HG03342 (cell line): ENCODE results near the gene SCAF11.

Source experiments
- ATAC-seq: cut with Tn5 transposase; IDR thresholded peaks from one replicate; pipeline ENCODE4 v1.9.1; 2021; ENCODE audit warnings: mild to moderate bottlenecking, moderate library complexity; ENCODE audit not compliant: unreplicated experiment

Gene SCAF11

DNA sequence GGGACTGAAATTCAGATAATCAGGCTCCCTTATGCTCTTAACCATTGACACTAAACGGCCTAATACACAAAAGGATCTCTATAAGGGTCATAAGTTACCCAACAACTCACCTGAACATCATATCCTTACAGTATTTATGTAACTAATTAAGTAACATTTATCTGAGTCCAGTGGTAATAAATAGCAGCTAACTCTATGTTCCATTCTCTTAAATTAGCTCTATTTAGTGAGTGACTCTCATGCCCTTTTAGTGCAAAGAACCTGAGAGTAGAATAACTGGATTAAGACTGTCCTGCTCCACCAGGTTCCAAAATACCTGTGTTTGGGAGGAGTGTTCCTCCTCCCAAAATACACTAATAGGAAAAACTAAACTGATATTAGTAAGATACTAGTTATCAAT, 9.8 kb downstream of the SCAF11 start:
- ATAC-seq: no peak

DNA sequence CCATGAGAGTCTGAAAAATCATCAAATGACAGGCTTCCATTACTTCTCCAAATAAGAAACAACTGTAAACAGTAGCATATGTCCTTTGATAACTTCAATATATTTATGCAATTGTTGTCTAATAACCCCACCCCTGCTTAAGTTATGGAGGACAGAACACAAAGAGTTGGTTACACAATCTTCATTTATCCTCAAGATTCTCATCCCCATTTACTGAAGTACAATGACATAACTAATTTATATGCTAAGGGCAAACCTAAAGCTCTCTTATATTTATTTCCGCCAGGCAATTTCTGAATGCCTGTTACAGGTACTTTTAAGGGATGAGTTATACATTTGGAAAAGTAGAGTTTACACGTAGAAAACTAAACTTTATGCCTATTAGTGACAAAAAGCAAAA, 12.3 kb downstream of the SCAF11 start:
- no peak for ATAC-seq

DNA sequence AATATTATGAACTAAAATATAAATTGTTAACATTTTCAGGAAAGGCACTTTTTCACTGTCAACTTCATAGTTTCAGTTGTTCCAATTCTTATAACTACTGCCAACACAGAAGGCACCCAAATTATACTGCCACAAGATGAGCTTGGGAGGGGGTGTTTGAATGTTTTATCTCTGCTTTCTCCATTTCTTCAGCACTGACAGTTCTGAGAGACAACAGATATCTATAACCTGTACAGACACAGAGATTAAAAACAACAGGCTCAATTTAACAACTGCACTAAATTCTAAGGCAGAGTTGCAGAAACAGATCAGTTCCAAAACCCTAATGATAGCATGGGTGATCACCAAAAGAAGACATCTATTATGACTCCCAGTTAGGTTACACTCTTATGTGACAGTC, 12.8 kb downstream of the SCAF11 start:
- no peak for ATAC-seq

DNA sequence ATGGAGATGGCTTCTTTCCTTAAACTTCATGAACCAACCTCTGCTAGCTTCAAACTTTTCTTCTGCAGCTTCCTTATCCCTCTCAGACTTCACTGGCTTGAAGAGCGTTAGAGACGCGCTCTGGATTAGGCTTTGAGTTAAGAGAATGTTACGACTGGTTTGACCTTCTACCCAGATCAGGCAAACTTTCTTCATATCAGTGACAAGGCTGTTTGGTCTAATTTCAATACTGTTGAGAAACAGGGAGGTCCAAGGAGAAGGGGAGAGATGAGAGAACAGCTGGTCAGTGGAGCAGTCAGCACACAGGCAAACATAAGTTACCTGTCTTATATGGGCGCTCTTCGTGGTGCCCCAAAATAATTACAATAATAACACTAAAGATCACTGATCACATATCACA, 14.9 kb downstream of the SCAF11 start:
- no peak for ATAC-seq

DNA sequence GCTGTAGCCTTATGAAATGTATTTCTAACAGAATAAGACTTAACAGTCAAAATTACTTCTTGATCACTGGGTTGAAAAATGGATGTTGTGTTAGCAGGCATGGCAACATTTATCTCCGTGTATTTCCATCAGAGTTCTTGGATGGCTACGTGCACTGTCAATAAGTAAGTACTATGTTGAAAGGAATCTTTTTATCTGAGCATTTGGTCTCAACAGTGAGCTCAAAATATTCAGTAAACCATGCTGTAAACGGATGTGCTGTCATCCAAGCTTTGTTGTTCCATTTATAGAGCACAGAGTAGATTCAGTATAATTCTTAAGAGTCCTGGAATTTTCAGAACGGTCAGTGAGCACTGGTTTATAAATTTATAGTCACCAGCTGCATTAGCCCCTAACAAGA, 15.5 kb downstream of the SCAF11 start:
- ATAC-seq: no peak

DNA sequence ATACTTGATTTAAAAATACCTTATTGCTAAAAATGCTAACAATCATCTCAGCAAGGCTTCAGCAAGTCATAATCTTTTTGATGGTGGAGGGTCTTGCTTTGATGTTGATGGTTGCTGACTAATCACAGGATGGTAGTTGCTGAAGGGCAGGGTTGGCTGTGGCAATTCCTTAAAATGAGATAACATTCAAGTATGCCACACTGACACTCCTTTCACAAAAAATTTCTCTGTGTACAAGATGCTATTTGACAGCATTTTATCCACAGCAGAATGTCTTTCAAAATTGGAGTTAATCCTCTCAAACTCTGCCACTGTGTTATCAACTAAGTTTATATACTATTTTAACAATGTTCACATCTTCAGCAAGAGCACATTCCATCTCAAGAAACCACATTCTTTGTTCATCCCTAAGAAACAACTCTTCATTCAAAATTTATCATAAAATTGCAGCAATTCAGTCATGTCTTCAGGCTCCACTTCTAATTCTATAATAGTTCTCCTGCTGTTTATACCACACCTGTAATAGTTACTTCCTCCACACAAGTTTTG, 16.1 kb downstream of the SCAF11 start:
- no peak for ATAC-seq

DNA sequence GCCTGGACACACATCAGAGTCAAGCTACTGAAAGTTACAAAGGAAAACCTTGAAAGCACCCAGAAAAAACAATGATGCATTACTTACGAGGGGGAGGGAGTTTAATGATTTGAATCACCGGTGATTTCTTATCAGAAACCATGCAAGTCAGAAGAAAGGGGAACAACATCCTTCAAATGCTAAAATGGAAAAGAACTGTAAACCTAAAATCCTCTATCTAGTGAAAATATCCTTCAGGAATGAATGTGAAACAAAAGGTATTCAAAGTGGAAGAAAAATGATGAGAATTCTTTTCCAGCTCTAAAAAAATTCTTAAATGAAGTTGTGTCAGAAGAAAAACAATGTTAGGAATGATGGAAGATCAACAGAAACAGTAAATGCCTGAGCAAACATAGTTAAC, 16.8 kb downstream of the SCAF11 start:
- ATAC-seq: no peak

DNA sequence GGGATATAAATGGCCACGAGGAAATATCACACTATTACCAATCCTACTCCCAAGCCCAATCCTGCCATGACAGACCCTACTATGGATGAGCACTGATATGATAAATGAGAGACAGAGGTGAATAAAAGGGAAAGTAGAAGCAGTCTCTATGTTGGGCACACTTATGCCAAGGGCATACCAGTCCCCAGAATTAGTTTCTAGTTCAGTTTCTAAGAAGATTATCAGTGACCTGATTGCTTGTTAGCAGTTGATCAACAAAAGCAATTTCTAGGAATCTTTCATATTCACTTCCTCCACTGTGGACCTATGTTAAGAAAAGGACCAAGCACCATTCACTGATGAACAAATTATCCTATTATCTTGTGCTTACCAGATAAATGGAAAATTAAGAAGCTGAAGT, 20.0 kb downstream of the SCAF11 start:
- no peak for ATAC-seq

DNA sequence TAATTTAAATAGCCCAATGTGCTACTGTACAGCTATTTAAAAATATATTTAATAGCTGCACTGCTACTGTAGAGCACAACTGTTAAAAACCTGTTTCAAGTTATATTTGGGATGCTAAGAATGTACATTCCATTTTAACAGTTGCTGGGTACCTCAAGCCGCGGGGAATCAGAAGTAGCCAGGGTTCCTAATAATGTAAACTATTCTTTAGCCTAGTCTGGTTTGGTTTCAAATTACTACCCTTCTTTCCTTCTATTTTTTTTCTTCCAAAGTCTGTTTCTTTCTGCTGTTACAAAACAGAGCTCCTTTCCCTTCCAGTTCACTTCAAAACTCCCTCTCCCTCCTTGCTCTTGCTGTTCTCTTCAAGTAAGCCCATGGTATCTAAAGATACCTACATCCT, 21.3 kb downstream of the SCAF11 start:
- no peak for ATAC-seq

DNA sequence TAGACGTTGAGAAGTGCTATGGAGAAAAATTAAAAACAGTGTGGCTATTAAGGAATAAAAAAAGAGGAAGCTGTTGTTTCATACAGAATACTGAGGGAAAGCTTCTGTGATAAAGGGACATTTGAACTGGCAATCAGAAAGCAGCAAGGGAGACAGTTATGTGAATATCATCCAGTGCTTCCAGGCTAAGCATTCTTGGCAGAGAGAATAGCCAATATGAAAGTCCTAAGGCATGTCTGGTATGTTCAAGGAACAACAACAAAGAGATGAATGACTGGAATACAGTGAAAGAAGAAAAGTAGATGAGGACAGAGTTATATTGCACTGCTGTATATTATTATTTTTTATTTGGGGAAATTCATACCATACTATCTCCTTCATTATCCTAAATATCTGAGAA, 23.9 kb downstream of the SCAF11 start:
- no peak for ATAC-seq

DNA sequence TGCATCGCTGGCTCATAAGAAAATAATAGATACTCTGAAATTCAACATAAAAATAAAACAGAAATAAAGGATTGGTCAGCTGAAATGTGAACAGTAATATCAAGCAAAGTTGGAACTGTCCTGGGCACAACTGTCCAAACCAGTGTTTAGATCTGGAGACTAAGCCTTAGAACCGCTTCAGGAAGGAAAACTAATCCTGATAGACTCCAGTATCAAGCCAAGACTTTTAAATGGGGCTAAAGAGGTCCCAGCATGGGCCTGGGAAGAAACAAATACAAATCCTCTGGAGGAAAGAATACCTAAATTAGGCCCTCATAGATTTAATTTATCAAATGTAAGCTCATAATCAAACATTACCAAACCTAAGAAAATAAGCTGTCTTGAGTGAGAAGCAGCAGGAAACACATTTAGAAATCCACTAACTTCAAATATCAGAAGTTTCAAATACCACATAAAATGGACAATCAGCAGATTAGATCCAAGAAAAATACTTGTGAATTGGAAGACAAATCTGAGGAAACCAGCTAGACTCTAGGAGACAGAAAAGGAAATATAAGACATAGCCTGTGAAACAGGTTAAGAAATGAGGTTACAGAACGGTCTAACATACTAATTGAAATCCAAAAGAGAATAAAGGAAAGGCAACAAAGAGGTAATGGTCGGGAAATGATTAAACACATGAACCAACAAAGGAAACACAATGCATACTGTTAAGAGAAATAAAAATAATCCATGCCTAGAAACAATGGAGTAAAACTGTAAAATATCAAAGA, 27.6 kb downstream of the SCAF11 start:
- no peak for ATAC-seq

DNA sequence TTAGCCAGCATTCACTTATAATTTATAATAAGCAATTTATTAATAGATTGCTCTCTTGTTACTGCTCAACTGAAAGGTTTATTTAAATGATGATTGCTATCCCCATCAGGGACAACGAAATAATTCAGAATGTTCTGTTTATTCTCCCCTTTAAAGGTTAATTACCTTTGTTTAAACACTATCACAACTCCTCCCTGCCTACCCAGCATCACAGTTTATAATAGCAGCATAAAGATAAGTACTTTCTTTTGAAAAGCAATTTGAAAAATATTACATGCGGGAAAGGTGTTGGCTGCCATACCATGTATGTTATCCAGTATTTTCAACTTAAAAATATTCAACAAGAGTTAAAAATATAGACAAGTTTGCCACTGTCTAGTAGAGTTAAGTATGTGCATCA, 30.6 kb downstream of the SCAF11 start:
- ATAC-seq: no peak

DNA sequence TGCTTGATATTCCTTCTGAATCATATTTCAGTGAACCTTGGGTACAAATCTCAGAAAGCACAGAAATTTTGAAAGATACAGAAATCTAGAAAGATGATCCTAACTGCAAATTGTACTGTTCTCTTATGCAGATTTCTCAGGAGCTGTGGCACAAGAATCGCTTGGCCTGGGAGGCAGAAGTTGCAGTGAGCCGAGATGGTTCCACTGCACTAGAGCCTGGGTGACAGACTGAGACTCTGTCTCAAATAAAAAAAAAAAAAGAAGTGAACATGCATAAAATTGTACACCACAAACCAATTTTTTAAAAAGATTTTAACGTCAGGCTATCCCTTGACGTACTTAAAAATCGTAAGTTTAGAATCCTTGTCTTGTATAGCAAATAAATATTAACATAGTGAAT, 31.3 kb downstream of the SCAF11 start:
- ATAC-seq: no peak

DNA sequence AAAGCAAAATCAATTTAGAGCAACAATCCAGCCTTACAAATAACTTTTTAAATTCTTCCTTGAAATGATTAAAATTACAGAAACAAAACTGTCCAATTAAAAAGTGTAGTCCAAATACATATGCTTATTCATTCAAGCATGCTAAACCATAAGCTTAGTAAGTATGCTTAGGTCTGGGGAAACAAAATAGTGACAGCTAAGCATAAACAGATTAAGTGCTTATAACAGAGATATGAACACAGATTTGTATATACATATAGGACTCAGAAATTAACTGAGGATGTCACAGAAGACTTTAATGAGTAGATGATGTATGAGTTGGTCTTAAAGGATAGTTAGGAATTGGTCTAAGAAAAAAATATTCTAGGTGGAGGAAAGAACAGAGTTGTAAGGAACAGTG, 41.8 kb downstream of the SCAF11 start:
- no peak for ATAC-seq

DNA sequence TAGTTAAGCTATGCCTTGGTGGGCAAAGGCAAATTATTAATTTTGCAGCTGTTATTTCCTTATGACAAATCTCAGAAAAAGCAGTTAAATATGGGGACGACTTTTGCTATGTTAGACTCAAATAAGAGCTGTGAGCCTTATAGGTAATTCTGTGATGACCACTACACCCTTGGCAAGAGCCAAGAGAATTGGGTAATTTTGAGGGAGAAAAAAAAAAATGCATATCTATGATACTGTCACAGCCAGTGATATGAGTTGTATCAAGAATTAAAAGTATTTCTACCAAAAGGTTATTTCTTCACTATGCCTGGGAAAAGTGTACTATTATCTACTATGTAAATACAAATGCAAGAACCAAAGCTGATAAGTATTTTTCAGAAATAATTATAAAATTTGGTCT, 43.9 kb downstream of the SCAF11 start:
- no peak for ATAC-seq

DNA sequence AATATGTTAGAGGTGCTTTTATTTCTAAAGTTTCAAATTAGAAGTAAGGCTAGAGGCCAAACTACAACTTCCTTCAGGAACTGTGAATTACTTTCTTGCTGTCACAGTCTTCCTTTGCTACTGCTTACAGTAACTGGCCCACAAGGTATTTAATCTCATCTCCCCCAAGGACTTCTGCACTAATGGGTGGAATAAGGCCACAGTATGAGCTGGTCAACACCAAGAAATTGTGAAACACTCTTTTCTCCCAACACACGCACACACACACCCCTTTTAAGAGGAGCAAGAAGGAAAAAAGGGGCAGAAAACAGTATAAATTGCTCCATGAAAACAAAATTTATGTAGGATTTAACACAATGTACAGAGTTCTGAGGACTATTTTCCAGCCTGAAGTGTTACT, 45.6 kb downstream of the SCAF11 start:
- ATAC-seq: no peak

DNA sequence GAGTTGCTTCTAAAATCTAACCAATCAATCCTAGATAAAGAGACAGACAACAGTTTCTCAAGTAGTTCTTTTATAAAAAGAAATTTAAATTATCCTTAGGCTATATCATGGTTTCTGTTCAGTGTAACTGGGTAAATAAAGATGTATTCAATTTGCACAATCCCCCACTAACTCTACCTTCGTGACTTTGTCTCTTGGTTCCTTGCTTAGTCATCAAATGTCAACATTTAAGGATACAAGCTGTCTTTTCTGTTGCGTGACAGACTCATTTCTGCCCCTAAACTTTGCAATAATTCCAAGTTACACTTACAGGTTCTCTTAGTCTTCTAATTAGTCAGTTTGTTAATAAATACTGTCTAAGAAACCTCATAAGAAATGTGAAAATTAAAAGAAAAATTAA, 50.6 kb downstream of the SCAF11 start:
- no peak for ATAC-seq

DNA sequence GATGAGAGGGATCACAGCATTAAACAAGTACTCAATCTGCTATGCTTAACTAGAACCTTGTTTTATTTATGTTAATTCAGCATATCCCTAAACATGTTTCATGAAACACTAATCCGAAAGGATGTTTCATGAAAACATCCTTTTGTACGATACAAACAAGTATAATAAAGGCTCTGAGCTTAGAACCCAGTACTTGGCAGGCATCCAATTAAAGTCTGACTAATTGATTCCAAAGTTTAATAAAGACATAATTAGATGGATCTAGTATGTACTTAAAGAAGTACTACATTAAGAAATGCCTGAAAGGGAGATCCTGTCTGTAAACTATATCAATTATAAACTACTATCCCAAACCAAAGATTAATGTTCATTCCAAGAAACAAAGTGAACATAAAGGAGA, 51.8 kb downstream of the SCAF11 start:
- no peak for ATAC-seq

DNA sequence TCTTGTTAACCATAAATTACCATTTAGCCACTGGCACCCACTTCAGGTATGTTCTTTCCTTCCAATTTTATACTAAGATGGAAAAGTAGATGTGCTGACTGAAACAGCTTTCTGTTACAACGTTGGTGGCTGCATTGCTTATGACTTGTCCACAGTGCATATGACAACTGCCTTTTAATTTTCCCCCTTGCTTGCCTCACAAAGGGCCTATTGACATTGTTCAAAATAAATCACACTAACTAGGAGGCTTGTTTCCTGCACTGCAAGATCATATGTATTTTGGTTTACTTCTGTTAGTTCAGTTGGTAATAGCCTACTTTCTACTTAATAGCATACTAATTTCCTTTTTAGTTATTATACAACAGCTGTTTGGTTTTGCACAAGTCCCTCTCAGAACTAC, 55.4 kb downstream of the SCAF11 start:
- no peak for ATAC-seq

DNA sequence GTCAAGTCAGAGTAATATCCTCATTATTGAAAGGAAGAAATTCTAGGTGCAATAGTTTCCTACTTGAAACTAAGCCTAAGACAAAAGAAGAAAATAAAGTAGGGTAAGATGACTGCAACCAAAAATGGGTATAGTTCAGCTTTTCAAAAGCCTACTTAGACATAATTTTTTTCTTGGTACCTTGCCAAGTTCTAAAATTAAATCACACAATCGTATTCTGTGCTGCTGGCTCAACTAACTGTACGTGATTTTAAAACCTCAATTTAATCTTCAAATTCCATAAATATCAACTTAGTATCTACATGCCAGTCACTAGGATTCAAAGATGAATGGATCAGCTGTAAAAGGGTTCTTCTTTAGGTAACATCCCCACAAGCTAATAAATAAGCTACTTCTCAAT, 56.9 kb downstream of the SCAF11 start:
- ATAC-seq: no peak

DNA sequence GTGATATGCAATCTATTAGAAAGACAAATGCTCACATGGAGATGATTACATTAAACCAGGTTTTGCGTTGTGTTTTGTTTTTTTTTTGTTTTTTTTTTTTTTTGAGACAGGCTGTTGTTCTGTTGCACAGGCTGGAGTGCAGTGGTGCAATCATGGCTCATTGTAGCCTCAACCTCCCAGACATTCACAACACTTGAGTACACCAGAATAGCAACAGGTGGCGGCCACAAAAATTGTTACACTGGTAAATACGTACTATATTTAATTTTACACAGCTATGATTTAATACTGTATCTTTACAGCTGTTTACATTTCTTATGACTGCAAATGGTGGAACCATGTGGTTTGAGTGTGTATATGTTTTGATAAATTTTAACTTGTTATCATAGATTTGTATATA, 60.0 kb downstream of the SCAF11 start:
- no peak for ATAC-seq

DNA sequence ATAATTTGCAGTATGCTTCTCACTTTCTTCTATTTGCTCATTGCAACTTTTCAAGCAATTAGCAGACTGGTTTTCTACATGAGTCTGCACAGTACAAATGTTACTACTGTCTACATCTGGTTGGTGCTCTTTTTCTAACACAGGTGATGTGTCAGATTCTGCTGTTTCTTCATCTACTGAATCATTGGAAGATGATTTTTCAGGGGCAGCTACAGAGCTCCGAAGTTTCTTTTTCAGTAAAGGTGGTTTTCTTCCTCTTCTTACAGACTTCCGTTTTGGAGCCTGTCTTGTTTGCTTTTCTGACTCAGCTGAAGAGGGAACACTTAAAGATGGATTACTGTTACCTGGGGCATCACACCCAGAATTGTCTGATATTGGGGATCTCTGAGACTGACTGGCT, 62.1 kb downstream of the SCAF11 start:
- ATAC-seq: no peak

DNA sequence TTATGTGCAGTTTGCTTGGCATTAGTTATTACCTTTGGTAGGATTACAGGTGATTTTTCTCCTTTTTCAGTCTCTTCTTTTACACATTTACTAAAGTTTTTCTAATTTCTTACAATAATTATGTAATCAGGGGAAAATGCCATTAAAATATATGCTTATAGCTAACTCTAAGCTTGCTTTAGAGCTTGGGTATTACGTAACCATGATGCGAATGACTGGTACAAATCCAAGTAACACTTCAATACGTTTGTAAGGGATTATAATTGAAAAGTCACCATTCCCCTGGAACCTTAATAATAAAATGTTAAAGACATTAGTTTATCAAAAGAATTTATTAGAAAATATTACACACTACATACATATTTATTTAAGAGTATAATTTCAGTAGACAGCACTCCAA, 71.6 kb downstream of the SCAF11 start:
- ATAC-seq: no peak
